Fibroblast of lung (primary cell): Measurements from ENCODE around the gene PGAM2.

Experiments used
- CTCF ChIP-seq, 2 donors: IDR thresholded peaks in 1 of 2; conservative IDR thresholded peaks in 1 of 2; 1 replicate in 1 of 2; 2 replicates in 1 of 2; pipeline ENCODE4 v1.5.1; 2011 to 2012; ENCODE audit warnings: low read length in 2 of 2, control low read depth in 1 of 2, inconsistent platforms in 1 of 2, low read depth in 1 of 2, mild to moderate bottlenecking in 1 of 2
- EZH2 ChIP-seq: IDR thresholded peaks from 2 replicates; pipeline ENCODE4 v1.5.1; 2012; ENCODE audit warnings: low read length, control low read depth, mild to moderate bottlenecking; ENCODE audit errors: missing control alignments

GRCh38 chr7:44063894-44064651 is 1.3 kb downstream of the PGAM2 start:
- no peak for TF ChIP-seq CTCF (conservative IDR thresholded peaks at IDR 0.05 in 1 of 2, IDR thresholded peaks at IDR 0.05 in 1 of 2; ENCODE audit: low read depth in 1 of 2, low read length in 2 of 2)
- no peak for TF ChIP-seq EZH2
